Measurements from ENCODE around the gene HELZ2. TPM values are rescaled to one million over a fixed set of nuclear protein-coding genes. Genes with fewer than 3 reads are reported as not detected.
A peak's percentile ranks its signal among the peaks of the same experiment; 100 is the strongest.
"Not testable (repeated sequence)": the region's sequence is repeated elsewhere in the genome, so short reads cannot be mapped to it uniquely, and the experiment has no call there.

HELZ2 gene
- total and polyA plus RNA-seq, 12 donors, result 4.8 to 34.3 (median 12.6) TPM

- ATAC-seq (peak in 2 of 8 donors; percentile 27 to 28), DNase-seq (no peak)
- H3K4me1 ChIP-seq, result peaks cover 0 to 14% (median 0%) of the 10 kb centered on the region in 9 donors
- no peak overlapping the region for H3K4me3 ChIP-seq
- no peaks in the 10 kb centered on the region for H3K9me3 ChIP-seq
- intact Hi-C loops (cut with DNase I), result loop anchor here in 1 of 10 donors (5.0 kb wide), 1 partner anchor 290 kb away; no protein-coding TSS in a partner anchor
- no peak for TF ChIP-seq CTCF (IDR thresholded peaks at IDR 0.05)
- no peak overlapping the region for H3K27ac ChIP-seq
- peaks cover 0 to 68% (median 5%) of the 10 kb centered on the region in 9 donors for H3K36me3 ChIP-seq
- WGBS, 2 donors, result 95 to 97% methylated on average over 41 of the region's 41 CpGs
- H3K27me3 ChIP-seq, result no peaks in the 10 kb centered on the region
Measured at GRCh38 chr20:63617092-63617875, 43.2 kb upstream of the HELZ2 start.

- not testable (repeated sequence) for H3K9me3 ChIP-seq, ATAC-seq, H3K27ac ChIP-seq, H3K27me3 ChIP-seq, DNase-seq, H3K4me3 ChIP-seq
- 82 to 93% methylated on average over 18 of the region's 18 CpGs for WGBS, 2 donors
- Histone ChIP-seq H3K4me1 (peaks cover 0 to 29% (median 0%) of the 10 kb centered on the region in 9 donors), H3K36me3 (peaks cover 0 to 58% (median 5%) of the 10 kb centered on the region in 9 donors)
- intact Hi-C loops (cut with DNase I), result loop anchor here in 2 of 10 donors (2.0 to 5.0 kb wide), 2 partner anchors 75 to 77 kb away; partner anchors contain the start of gene PTK6 (in 1 of the 2)
- TF ChIP-seq CTCF (IDR thresholded peaks at IDR 0.05), result peak in 7 of 9 donors; percentile 7 to 47 (median 22)
Measured at GRCh38 chr20:63613863-63614594, 40.0 kb upstream of the HELZ2 start.

GRCh38 chr20:63612276-63612931 lies 38.4 kb upstream of the HELZ2 start:
- H3K4me3 ChIP-seq, result no peak overlapping the region
- peaks cover 0 to 42% (median 0%) of the 10 kb centered on the region in 9 donors for H3K36me3 ChIP-seq
- no peaks in the 10 kb centered on the region for H3K27me3 ChIP-seq
- H3K9me3 ChIP-seq, result no peaks in the 10 kb centered on the region
- TF ChIP-seq CTCF (IDR thresholded peaks at IDR 0.05), result no peak
- H3K27ac ChIP-seq, result peak overlapping the region in 1 of 10 donors; percentile 65
- intact Hi-C loops (cut with DNase I), result loop anchor here in 2 of 10 donors (2.0 to 5.0 kb wide), 2 partner anchors 74 to 75 kb away; partner anchors contain the start of gene PTK6 (in 1 of the 2)
- WGBS, 2 donors, result 77 to 79% methylated on average over 20 of the region's 20 CpGs
- H3K4me1 ChIP-seq, result peaks cover 0 to 29% (median 0%) of the 10 kb centered on the region in 9 donors
- ATAC-seq (peak in 6 of 8 donors; percentile 25 to 58 (median 40)), DNase-seq (no peak)

- DNase-seq (no peak), ATAC-seq (no peak)
- intact Hi-C loops (cut with DNase I), result loop anchor here in 2 of 10 donors (2.0 to 5.0 kb wide), 2 partner anchors 73 to 74 kb away; partner anchors contain the start of gene PTK6 (in 1 of the 2)
- Histone ChIP-seq H3K4me1 (peaks cover 0 to 31% (median 0%) of the 10 kb centered on the region in 9 donors), H3K27ac (no peak overlapping the region), H3K36me3 (peaks cover 0 to 34% (median 0%) of the 10 kb centered on the region in 9 donors), H3K9me3 (no peaks in the 10 kb centered on the region), H3K27me3 (no peaks in the 10 kb centered on the region), H3K4me3 (no peak overlapping the region)
- 88 to 92% methylated on average over 10 of the region's 10 CpGs for WGBS, 2 donors
- no peak for TF ChIP-seq CTCF (IDR thresholded peaks at IDR 0.05)
Measured at GRCh38 chr20:63611646-63612045, 37.6 kb upstream of the HELZ2 start.
